GM19452 (cell line): Measurements from ENCODE around the gene ADAMTSL1.

Experiments
- ATAC-seq: cut with Tn5 transposase; IDR thresholded peaks from one replicate; pipeline ENCODE4 v1.9.1; 2021; ENCODE audit not compliant: unreplicated experiment

ADAMTSL1 gene

DNA sequence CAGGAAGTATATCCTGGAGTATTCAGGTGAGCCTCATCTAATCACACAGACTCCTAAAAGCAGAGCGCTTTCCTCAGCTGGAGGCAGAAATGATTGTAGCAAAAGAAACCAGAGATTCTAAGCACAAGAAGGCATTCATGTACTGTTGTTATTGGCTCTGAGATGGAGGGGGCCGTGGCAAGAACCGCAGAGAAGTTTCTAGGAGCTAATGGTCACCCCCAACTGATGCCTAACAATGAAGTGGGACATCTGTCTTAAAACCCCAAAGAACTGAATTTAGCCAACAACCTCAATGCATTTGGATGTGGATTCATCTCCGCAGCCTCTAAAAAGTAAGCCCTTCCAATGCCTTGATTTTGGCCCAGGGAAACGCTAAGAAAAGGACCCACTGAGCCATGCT is 76.3 kb downstream of the ADAMTSL1 start:
- ATAC-seq: no peak

DNA sequence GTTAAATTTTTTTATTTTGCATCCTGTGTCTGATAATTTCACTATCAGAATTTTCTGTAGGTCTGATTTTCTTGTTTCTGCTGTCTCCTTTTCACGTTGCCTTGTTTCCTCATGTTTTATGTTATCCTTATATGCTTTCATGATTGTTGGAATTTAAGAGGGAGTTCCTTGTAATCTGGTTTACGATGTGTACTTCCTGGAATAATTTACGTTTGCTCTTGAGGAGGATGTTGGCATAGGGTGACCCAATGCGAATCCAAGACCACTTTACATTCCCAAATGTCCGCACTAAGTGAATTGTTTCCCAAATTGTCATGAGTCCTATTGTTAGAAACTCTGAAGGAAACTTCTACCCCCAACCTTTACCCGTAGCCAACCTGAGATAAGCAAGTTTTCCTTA is 80.3 kb downstream of the ADAMTSL1 start:
- no peak for ATAC-seq

DNA sequence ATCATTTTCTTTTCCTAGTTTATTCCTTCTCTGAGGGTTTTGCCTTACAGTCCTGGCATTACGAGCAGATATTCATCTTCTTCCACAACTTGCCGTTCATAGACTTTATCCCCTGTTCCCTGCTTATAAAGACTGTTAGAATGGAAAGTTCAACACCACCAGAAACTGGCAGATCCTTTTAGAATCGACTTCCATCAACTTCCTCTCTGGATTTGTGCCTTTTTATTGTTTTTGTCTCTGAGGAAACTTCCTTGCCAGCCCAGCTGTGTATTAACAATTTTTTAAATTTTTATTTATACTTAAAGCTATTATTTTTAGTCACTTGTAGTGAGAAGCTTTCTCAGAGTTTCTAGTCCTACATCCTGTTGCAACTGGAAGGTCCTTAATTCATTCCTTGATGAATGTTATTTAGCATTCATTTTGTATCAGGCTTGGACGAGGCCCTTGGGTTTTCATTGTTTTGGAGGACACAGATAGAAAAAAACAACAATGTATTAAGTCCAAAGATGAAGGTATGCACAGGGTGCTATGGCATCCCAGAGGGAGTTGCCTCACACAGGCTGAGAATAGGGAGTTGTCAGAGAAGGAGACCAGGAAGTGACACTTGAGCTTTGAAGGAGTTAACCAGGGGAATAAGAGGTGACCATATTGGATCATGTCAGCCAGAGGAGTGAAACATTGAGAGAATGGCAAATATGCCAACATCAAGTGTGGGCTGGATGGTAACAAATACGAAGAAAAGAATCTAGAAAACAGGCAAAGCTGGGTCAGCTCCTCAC is 81.3 kb downstream of the ADAMTSL1 start:
- no peak for ATAC-seq

- ATAC-seq: no peak
Measured at GRCh38 chr9:18564018-18564880, 90.3 kb downstream of the ADAMTSL1 start.

GRCh38 chr9:18566121-18566520 is 92.2 kb downstream of the ADAMTSL1 start:
- no peak for ATAC-seq

DNA sequence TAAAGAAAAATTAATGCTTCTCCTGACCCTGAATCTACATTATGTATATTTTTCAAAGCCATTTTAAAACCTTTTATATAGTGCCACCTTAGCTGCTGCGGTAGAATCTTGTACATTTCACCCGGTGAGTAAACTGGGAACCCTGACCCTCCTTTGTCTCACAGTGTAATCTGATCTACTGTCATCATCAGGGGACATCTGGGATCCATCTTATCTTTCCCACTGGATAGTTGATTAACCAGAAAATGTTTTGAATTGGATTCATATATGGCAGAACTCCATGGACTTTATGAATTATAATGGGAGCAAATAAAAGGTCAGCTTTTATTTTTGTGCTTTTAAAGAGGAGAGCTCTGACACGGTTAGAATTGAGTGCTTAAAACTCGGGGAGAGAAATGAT is 95.0 kb downstream of the ADAMTSL1 start:
- ATAC-seq: no peak

DNA sequence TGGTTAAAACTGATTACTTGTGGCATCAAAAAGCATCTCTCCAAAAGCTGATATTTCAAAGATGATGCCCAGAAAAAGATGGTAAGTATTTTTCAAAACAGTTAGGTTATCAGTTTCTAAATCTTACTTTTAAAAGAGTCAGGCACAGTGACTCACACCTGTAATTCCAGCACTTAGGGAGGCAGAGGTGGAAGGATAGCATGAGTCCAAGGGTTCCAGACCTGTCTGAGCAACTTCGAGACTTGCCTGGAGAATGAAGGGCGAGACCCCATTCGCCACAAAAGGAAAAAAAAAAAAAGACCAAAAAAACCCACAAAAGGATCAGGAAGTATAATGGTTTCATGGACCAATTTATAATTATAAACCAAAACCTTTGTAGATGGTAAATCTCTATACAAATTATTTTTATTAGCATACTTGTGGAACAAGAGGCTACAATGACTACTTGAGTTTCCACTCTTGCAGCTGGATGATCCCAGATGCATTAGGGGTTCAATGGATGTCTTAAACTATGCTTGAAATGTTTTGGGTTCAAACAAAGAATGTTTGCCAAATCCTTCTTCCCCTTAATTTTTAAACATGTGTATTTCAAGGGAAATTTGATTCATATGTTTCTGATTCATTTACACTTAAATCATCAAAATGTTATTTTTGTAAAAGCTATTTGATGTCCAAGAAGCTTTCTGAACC is 96.1 kb downstream of the ADAMTSL1 start:
- ATAC-seq: no peak

DNA sequence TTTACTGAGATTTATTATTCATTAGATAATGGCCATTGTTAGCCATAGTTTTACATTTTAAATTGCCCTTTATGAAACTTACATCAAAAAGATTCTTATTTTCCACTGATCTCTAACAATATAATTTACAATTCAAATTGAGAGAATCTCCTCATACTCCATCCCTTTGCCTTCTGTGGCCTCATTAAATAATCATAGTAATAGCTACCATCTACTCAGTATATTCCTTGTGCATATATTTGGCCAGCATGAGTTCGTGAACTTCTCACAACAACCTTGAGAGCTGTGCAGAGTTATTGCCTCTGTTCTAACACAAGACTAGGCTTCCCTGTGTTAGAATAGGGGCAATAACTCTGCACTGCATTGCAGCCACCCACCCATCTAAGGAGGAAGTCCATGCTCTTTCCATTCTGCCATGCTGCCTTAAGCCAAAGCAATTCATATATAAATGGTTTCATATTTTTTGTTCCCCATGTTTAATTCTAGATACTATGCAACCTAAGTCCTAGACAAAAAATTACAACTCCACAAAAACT is 99.1 kb downstream of the ADAMTSL1 start:
- ATAC-seq: no peak

GRCh38 chr9:18575686-18576085 is 101.7 kb downstream of the ADAMTSL1 start:
- ATAC-seq: no peak

DNA sequence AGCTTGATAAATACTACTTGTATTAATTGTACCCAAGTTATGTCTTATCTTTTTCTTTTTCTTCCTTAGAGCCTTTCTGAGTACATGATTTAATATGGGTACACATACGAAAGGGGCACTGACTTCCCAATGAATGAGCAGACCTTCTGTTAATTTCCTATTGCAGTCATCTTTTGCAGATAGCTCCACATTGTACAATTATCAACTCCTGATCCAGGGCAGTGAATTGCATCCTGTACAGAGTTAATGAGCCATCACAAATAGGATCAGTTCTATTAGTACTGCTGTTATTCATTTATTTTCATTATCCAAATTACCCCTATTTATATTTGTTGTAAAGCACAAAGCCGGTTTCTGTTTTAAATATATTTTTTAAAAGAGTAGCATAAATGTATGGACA is 105.6 kb downstream of the ADAMTSL1 start:
- no peak for ATAC-seq

DNA sequence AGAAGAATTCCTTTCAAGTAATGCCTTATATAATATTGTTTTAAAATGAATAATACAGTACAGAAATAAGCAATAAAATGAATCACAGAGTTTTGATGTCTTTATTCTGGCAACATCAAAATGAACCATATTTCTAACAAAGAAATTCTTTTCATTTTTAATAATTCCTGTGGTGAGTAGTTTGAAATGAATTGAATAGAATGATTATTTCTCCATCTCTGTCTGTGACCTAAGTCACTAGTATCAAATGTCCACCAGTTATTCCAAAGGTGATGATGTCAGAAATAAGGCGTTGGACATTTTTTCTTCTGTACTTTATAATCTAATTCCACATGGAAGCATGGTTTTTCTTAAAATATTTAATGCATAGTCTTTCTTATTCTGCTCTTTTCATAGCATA is 106.2 kb downstream of the ADAMTSL1 start:
- no peak for ATAC-seq

GRCh38 chr9:18585996-18586395 is 112.0 kb downstream of the ADAMTSL1 start:
- no peak for ATAC-seq

- ATAC-seq: no peak
Measured at GRCh38 chr9:18588002-18588401, 114.0 kb downstream of the ADAMTSL1 start.

- ATAC-seq: no peak
Measured at GRCh38 chr9:18591261-18591660, 117.3 kb downstream of the ADAMTSL1 start.

DNA sequence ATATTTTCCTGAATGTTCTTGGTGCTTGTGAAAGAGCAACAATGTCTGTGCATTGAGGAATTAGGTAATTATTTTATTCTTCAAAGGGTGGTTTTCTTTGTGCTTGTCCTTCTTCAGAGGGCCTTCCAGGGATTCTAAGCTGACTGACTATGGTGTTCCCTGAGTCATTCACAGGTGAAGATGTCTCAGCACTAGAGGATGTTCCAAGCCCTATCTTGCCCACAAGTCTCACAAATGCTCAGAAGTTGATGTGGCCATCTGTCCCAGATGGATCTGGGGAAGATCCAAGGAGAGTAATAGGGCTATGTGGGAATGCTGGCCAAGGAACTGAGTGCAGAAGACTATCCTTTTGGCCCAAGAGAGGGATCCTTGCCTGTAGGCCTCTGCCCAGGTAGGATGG is 120.9 kb downstream of the ADAMTSL1 start:
- no peak for ATAC-seq

GRCh38 chr9:18595597-18595996 is 121.6 kb downstream of the ADAMTSL1 start:
- no peak for ATAC-seq

DNA sequence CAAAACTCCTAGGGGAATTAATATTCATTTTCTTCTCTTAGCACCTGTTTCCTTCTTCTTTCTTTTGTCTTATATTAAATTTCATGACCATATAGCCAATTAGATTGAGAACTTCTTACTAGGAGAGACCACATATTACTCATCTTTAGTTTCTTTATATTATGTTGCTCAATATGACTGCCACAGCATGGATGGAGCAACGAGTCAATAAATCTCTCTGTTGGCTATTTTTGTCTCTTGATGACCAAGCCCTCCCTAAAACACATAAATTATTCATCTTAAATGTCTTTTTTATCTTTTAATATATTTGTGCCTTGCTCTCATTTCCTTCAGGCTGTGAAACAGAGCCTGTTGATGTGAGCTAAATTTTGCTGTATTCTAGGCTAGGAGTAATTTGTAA is 123.0 kb downstream of the ADAMTSL1 start:
- ATAC-seq: no peak

DNA sequence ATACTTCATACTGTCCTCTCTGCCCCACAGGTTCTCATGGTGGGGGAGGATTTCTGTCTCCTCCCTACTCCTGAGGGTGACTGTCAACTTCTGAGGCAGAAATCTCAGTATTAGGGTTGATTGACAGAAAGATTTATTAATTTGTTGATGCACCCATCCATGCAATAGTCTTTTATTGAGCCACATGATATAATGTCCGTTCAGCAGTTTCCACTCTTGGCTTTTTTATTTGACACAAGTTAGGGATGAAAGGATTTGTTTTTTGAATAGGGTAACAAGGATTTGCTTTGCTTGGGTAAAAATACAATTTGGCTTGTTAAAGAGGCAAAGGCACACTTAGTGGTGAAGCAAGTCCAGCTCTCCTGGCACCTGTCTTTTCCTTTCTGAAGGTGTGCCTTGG is 125.0 kb downstream of the ADAMTSL1 start:
- no peak for ATAC-seq

- ATAC-seq: no peak
Measured at GRCh38 chr9:18601026-18601425, 127.1 kb downstream of the ADAMTSL1 start.

- no peak for ATAC-seq
Measured at GRCh38 chr9:18601956-18602355, 128.0 kb downstream of the ADAMTSL1 start.
